ENCODE measurements around the gene MED26.

DNA sequence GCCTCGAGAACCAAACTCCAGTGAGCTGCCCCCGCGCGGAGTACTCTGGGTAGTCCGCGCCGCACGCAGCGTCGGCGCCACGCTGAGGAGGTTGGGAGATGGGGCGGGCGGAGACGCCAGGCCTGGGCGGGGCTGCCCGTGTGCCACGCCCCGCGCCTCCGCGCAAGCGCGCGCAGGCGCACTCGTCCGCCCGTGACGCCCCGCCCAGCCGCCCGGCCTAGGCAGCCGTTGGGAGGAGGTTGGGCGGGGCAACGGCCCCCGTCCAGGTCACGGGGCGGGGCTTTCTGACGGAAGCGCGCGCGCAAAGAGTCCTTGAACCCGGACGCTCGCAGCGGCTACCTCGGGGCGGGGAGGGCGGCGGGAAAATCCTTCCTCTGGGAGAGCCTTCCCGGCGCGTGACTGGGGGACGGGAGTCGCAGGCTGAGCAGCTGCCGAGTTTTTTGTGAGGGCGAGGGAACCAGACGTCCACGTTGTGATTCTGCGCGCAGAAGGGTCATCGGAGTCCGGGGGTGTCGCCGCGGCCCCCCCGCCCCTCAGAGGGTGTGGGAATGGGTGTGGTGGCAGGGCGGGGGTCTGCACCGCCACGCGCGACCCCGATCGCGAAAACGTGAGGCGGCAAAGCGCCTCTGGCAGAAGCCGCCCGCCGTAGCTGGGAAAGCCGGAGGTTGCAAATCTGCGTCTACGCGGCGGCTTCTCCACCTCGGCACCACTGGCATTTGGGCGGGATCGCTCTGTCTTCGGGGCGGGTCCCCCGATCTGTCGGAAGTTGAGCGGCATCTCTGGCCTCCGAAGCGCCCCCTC, at the start of gene MED26:
- TF ChIP-seq POLR2A (IDR thresholded peaks at IDR 0.05; ENCODE audit: low read length) (peak; percentile 82), GATA1 (IDR thresholded peaks at IDR 0.05; ENCODE audit: low read depth, low read length) (no peak)

Data from erythroblast (primary cell).